Vagina (tissue), 2 donors: ENCODE data around the gene ADAMTS4.
"Not testable (repeated sequence)": the region's sequence is repeated elsewhere in the genome, so short reads cannot be mapped to it uniquely, and the experiment has no call there.

ENCODE experiments used
- CTCF ChIP-seq, 3 experiments: fragments of 450-650 bp in 2 of 3; fragments of 200-600 bp in 1 of 3; sonication (generic) in 1 of 3; IDR thresholded peaks; one replicate each; pipeline ENCODE4 v1.5.1; 2017 to 2019; ENCODE audit warnings: antibody characterized with exemption in 3 of 3, mild to moderate bottlenecking in 2 of 3, moderate library complexity in 2 of 3
- POLR2A ChIP-seq, 2 donors: fragments of 450-650 bp; IDR thresholded peaks; one replicate each; pipeline ENCODE4 v1.6.1; 2017; ENCODE audit warnings: antibody characterized with exemption in 2 of 2, mild to moderate bottlenecking in 2 of 2, moderate library complexity in 2 of 2

GRCh38 chr1:161224695-161225087 lies 25.8 kb upstream of the ADAMTS4 start:
- not testable (repeated sequence) for TF ChIP-seq CTCF, POLR2A (IDR thresholded peaks at IDR 0.05)
